Measurements from ENCODE around the gene ADIPOR2. TPM values are rescaled to one million over a fixed set of nuclear protein-coding genes. Genes with fewer than 3 reads are reported as not detected.
"Not testable (repeated sequence)": the region's sequence is repeated elsewhere in the genome, so short reads cannot be mapped to it uniquely, and the experiment has no call there.

Gene ADIPOR2
- polyA plus RNA-seq, 1 experiment = 17.5 TPM

- POLR2A ChIA-PET; H3K4me3 ChIP-seq (ENCODE audit: low read depth, low read length); CTCF ChIA-PET; H3K27me3 ChIP-seq (ENCODE audit: control insufficient read depth, insufficient read depth, low read length); H3K36me3 ChIP-seq (ENCODE audit: control insufficient read depth, insufficient read depth, low read length); DNase-seq (ENCODE audit: low read depth): not testable (repeated sequence)
Observed at GRCh38 chr12:1712852-1713251, 22.0 kb downstream of the ADIPOR2 start.

GRCh38 chr12:1713783-1714348, 23.0 kb downstream of the ADIPOR2 start:
- DNase-seq (ENCODE audit: low read depth); CTCF ChIA-PET; H3K27me3 ChIP-seq (ENCODE audit: control insufficient read depth, insufficient read depth, low read length); H3K4me3 ChIP-seq (ENCODE audit: low read depth, low read length); POLR2A ChIA-PET; H3K36me3 ChIP-seq (ENCODE audit: control insufficient read depth, insufficient read depth, low read length): not testable (repeated sequence)

GRCh38 chr12:1715459-1715858, 24.6 kb downstream of the ADIPOR2 start:
- H3K36me3 ChIP-seq (ENCODE audit: control insufficient read depth, insufficient read depth, low read length); POLR2A ChIA-PET; CTCF ChIA-PET; H3K4me3 ChIP-seq (ENCODE audit: low read depth, low read length); DNase-seq (ENCODE audit: low read depth); H3K27me3 ChIP-seq (ENCODE audit: control insufficient read depth, insufficient read depth, low read length): not testable (repeated sequence)

GRCh38 chr12:1716215-1716862, 25.5 kb downstream of the ADIPOR2 start:
- no peak for DNase-seq (ENCODE audit: low read depth)
- no peak for TF ChIP-seq CTCF (IDR thresholded peaks at IDR 0.05; ENCODE audit: insufficient read depth, low read depth, low read length)
- ChIA-PET CTCF (no interaction called here), POLR2A (no interaction called here)
- Histone ChIP-seq H3K27me3 (ENCODE audit: control insufficient read depth, insufficient read depth, low read length) (no peaks in the 10 kb centered on the region), H3K4me3 (ENCODE audit: low read depth, low read length) (no peak overlapping the region), H3K36me3 (ENCODE audit: control insufficient read depth, insufficient read depth, low read length) (no peaks in the 10 kb centered on the region)

- ChIA-PET CTCF (no interaction called here), POLR2A (no interaction called here)
- H3K4me3 ChIP-seq (ENCODE audit: low read depth, low read length) = no peak overlapping the region
- H3K27me3 ChIP-seq (ENCODE audit: control insufficient read depth, insufficient read depth, low read length) = no peaks in the 10 kb centered on the region
- H3K36me3 ChIP-seq (ENCODE audit: control insufficient read depth, insufficient read depth, low read length) = no peaks in the 10 kb centered on the region
- TF ChIP-seq CTCF (IDR thresholded peaks at IDR 0.05; ENCODE audit: insufficient read depth, low read depth, low read length) = no peak
- no peak for DNase-seq (ENCODE audit: low read depth)
Observed at GRCh38 chr12:1716911-1717310, 26.0 kb downstream of the ADIPOR2 start.

GRCh38 chr12:1719139-1719538, 28.3 kb downstream of the ADIPOR2 start:
- Histone ChIP-seq H3K36me3 (ENCODE audit: control insufficient read depth, insufficient read depth, low read length) (no peaks in the 10 kb centered on the region), H3K4me3 (ENCODE audit: low read depth, low read length) (no peak overlapping the region), H3K27me3 (ENCODE audit: control insufficient read depth, insufficient read depth, low read length) (no peaks in the 10 kb centered on the region)
- no peak for TF ChIP-seq CTCF (IDR thresholded peaks at IDR 0.05; ENCODE audit: insufficient read depth, low read depth, low read length)
- CTCF ChIA-PET = interaction anchor here (0.6 kb wide), 1 partner anchor 24 kb away, joined by 3 read pairs; no protein-coding TSS in a partner anchor
- POLR2A ChIA-PET = no interaction called here
- no peak for DNase-seq (ENCODE audit: low read depth)

- CTCF ChIA-PET = no interaction called here
- no peaks in the 10 kb centered on the region for H3K27me3 ChIP-seq (ENCODE audit: control insufficient read depth, insufficient read depth, low read length)
- no peak for TF ChIP-seq CTCF (IDR thresholded peaks at IDR 0.05; ENCODE audit: insufficient read depth, low read depth, low read length)
- no peak for DNase-seq (ENCODE audit: low read depth)
- H3K4me3 ChIP-seq (ENCODE audit: low read depth, low read length) = no peak overlapping the region
- POLR2A ChIA-PET = no interaction called here
- H3K36me3 ChIP-seq (ENCODE audit: control insufficient read depth, insufficient read depth, low read length) = no peaks in the 10 kb centered on the region
Observed at GRCh38 chr12:1720494-1720893, 29.6 kb downstream of the ADIPOR2 start.
